GM18951 (cell line): ENCODE data around the gene TLL2.

Experiments
- POLR2A ChIP-seq: IDR thresholded peaks from 4 replicates; pipeline ENCODE4 v1.6.1; 2011; ENCODE audit warnings: mild to moderate bottlenecking; ENCODE audit not compliant: insufficient read length, insufficient read depth; ENCODE audit errors: extremely low read depth
- in situ Hi-C: fragments of 300-500 bp; cut with MboI; formaldehyde crosslinking; loops from one replicate; pipeline ENCODE4 v1.12.0; 2022; ENCODE audit warnings: low sequenced_read_pairs, mixed read lengths, inconsistent platforms; ENCODE audit not compliant: unreplicated experiment

Gene TLL2

DNA sequence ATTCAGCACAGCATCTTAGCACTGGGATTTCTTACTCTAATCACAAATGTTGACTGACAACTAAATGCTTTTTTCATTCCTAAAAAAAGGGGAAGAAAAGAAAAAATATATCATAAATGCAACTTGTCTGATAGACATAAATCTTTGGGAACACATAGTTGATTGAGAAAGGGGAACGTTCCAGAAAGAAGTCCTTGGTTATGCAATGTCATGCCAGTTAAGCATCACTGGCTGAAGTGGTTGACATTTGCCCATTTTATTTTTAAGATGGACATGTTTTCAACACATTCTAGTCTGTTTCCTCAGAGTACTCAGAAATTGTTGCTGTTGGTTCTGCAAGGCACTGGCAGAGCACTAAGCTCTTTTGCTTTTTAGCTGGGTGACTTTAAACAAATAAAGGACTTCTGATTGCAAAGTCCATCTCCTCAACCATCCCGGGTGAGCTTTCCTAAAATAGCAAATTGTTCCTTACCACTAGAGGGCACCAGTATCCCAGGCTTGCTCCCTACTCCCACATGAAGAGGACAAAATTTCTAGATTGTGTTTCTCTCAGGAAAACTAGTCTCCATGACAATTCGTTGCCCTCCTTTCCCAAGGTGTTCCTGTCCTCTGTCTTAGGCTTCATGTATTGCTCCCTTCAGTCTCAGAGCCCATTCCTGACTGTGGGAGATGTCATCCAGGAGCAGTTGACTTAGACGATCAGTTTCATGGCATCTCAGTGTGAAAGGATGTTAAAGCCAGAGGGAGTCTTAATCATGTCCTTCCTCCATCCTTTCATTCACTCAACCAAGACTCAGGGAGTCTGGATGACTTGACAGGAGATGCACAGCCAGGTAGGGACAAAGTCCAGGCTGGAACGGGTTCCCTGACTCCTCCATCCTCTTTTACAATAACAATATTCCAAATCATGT lies 178.9 kb downstream of the TLL2 start:
- in situ Hi-C loops: no loop called here
- no peak for TF ChIP-seq POLR2A

DNA sequence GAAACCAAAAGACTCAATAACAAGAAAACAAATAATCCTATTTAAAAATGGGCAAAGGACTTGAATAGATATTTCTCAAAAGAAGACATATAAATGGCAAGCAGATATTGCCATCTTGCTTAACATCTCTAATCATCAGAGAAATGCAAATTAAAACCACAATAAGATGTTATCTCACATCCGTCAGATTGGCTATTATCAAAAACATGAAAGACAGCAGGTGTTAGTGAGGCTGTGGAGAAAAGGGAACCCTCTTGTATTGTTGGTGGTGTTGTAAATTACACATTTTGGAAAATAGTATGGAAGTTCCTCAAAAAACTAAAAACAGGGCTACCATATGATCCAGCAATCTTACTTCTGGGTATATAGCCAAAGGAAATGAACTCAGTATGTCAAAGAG lies 180.6 kb downstream of the TLL2 start:
- no peak for TF ChIP-seq POLR2A
- in situ Hi-C loops: no loop called here

DNA sequence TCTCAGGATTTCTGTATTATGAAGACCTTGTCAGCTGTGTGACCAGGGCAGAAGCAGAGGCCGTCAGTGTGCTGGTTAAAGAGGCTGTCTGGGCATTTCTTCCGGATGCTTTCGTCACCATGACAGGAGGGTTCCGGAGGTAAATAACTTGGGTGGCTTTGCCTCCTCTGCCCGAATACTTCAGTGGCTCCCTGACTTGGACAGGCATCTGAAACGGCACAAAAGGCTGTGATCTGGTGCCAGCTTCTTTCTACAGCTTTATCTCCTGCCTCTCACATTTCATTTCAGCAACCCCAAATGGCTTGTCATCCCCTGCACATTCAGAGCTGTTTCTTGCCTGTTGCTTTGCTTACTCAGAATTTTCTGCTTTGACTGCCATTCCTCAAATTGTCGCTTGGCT lies 186.3 kb downstream of the TLL2 start:
- TF ChIP-seq POLR2A: no peak
- in situ Hi-C loops: no loop called here

DNA sequence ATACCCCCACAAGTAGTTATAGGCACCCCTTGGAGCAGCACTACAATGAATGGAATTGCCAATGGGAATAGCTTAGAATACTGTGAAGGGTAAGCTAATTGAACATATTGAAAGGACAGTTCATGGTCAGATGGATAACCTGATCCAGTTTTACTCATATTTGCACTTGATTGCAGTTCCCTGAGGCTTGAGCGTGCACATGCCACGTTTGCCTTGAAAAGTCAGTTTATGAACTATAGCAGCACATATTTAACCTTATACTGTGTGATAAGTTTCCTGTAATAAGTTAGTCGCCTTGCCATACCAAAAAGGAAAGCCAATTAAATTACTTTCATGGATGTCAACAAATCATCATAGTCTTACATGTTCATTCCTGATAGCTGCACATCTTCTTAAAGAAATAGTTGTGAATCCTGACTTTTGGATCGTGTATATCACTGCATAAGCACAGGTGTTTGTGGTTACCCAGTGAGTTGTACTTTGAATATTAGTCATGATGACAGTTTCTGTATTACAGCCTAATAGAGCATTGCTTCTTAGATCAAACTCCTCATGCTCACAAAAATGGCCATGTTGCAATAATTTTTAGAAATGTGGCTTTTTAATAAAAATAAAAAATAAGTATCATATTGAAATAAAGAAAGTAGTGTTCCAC lies 187.9 kb downstream of the TLL2 start:
- no peak for TF ChIP-seq POLR2A
- in situ Hi-C loops: no loop called here

DNA sequence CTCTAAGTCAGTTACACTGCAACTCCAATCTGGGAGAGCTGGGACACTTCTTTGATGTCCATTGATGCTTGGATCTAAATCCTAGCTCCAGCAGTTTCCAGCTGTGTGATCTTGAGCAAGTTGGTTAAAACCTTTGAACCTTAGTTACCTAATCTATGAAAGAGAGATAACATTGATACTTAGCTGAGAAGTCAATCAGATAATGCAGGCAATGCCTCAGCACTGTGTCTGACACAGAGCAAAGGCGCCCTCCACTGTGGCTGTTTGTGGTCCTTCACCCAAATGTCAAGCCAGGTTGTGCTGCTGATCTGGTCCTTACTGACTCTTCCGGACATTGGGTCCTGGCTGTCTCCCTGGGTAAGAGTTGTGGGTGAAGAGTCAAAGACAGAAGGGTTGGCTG lies 189.3 kb downstream of the TLL2 start:
- in situ Hi-C loops: loop anchor here (25.0 kb wide), 1 partner anchor 287 kb away; the partner anchor contains the start of gene CCNJ
- no peak for TF ChIP-seq POLR2A

DNA sequence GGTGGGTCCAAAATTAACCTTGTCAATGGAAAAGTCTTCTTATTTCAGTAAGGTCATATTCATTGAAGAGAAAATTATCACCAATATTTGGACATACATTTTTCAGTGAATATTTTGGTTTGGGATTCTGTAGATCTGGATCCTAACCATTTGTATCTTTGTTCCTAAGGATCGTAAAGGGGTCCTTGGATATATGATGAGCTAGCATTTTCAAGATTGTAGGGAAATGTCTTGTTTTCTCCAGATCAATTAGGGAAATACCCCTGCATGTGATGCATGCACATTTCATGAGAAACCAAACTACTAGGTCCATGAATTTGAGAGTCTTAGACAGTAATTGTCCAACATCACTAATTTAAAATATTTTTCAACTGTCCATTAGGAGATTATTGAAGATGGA lies 191.5 kb downstream of the TLL2 start:
- TF ChIP-seq POLR2A: no peak
- in situ Hi-C loops: loop anchor here (25.0 kb wide), 1 partner anchor 285 kb away; the partner anchor contains the start of gene CCNJ

DNA sequence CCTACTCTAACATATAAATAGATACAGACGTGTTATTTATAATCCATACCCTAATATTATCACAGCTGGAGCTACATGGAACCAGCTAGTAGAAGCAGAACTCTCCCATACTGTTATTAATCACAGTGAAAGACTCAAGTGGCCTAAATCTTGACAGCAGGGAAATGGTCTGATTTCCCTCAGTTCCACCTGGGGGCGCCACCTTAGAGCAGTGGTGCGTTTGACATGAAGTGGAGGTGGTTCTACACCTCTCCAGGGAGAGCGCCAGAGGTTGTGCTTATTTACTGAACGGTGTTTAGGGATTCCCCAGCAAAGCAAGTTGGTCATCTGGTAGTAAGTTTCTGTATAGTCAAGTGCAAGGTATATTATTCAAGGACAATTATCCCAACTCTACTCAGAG lies 191.9 kb downstream of the TLL2 start:
- TF ChIP-seq POLR2A: no peak
- in situ Hi-C loops: loop anchor here (25.0 kb wide), 1 partner anchor 285 kb away; the partner anchor contains the start of gene CCNJ

DNA sequence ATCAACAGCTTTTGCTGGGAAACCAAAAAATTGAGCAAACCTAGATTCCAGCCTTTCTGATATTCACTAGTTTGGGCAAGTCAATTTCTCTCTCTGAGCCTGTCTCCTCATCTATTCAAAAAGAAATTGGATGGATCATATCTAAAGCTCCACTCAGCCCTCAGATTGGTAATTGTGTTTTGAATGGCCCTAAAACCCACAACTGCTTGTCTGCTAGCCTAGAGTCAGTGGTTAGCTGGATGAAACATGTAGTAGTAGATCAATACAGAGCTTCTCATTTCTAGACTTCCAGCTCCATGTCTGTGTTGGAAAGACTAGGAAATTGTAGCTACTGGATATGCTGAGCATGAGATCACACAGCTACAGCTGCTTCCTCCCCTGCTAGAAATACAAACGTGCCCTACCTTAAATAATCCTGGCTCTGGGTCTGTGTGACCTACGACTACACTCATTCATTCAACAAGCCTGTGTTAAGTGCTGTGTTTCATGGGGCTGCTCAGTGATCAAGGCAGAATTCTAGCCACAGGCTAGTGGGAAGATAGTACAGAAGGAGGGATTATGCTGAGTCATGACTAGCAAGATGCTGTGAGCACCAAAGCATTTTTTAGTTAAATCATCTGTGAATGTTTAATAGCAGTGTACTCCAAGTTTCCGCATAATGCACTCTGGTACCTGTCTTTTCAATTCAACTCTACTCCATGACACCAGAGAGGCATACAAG lies 193.8 kb downstream of the TLL2 start:
- in situ Hi-C loops: loop anchor here (25.0 kb wide), 1 partner anchor 283 kb away; the partner anchor contains the start of gene CCNJ

DNA sequence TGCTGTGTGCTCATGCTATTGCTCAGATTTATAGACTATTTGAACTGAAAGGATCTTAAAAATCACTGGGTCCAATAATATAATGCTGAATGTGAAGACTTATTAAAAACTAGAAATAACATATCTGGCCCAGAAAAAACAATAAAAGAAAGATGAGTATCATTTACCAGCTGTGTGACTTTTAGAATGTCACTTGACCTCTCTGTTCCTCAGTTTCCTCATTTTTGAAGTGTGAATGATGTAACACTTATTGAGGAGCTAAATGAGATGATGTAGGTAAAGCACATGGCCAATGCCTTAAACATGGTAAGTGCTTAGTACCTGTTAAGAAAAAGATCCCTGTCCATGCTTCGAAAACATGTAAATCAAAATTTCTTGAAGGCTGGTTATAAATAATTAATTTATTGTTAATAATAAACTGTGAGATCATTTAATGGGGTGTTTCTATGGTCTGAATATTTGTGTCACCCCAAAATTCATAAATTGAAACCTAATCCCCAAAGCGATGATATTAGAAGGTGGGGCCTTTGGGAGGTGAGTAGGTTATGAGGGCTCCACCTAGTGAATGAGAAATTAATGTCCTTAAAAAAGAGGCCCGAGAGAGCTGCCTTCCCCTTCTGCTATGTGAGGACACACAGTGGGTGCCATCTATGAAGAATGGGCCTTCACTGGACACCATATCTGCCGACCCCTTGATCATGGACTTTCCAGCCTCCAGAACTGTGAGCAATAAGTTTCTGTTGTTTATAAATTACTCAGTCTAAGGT lies 196.5 kb downstream of the TLL2 start:
- no peak for TF ChIP-seq POLR2A
- in situ Hi-C loops: loop anchor here (25.0 kb wide), 1 partner anchor 280 kb away; the partner anchor contains the start of gene CCNJ

More for the DNA sequence above, 193.8 kb downstream of the TLL2 start:
- no peak for TF ChIP-seq POLR2A
